K562 (cell line): ENCODE results near the gene RDH13. TPM values are rescaled to one million over a fixed set of nuclear protein-coding genes. Genes with fewer than 3 reads are reported as not detected.
A peak's percentile ranks its signal among the peaks of the same experiment; 100 is the strongest.

Experiments
- EP300 ChIP-seq: IDR thresholded peaks from 2 replicates; pipeline ENCODE4 v1.6.1; 2012; ENCODE audit warnings: low read length, improper control_type of control experiment
- GTF2B ChIP-seq: IDR thresholded peaks from 2 replicates; pipeline ENCODE4 v1.6.1; 2011; ENCODE audit not compliant: insufficient read length; ENCODE audit errors: extremely low read depth
- HIVEP1 ChIP-seq: fragments of 250-450 bp; sonication (Bioruptor Pico); IDR thresholded peaks from 2 replicates; pipeline ENCODE4 v1.4.0; 2020; ENCODE audit warnings: mild to moderate bottlenecking
- IFI16 ChIP-seq: fragments of 250-450 bp; sonication (Bioruptor Pico); IDR thresholded peaks from 2 replicates; pipeline ENCODE4 v2.1.2; 2022; ENCODE audit warnings: mild to moderate bottlenecking, inconsistent platforms
- KAT7 ChIP-seq: sonication (generic); formaldehyde crosslinking; IDR thresholded peaks from 2 replicates; pipeline ENCODE4 v1.8.0; 2022; ENCODE audit warnings: missing genetic modification reagents, mild to moderate bottlenecking, borderline replicate concordance
- LCOR ChIP-seq: sonication (generic); formaldehyde crosslinking; IDR thresholded peaks from 2 replicates; pipeline ENCODE4 v1.8.0; 2022; ENCODE audit warnings: mild to moderate bottlenecking, missing genetic modification reagents
- NFYB ChIP-seq: IDR thresholded peaks from 2 replicates; pipeline ENCODE4 v1.6.1; 2011; ENCODE audit warnings: mild to moderate bottlenecking, moderate library complexity; ENCODE audit not compliant: insufficient read length; ENCODE audit errors: extremely low read depth
- OTX1 ChIP-seq: fragments of 450-650 bp; formaldehyde crosslinking; IDR thresholded peaks from 2 replicates; pipeline ENCODE4 v1.4.0; 2022; ENCODE audit warnings: mild to moderate bottlenecking
- PCBP1 ChIP-seq: fragments of 200-400 bp; formaldehyde crosslinking; IDR thresholded peaks from 2 replicates; pipeline ENCODE4 v1.6.1; 2018; ENCODE audit warnings: mild to moderate bottlenecking, low read depth, low read length; ENCODE audit not compliant: poor library complexity, severe bottlenecking
- PPARD ChIP-seq: fragments of 250-450 bp; sonication (Bioruptor Pico); IDR thresholded peaks from 2 replicates; pipeline ENCODE4 v1.8.0; 2022; ENCODE audit warnings: inconsistent platforms, mild to moderate bottlenecking, moderate library complexity
- RBM22 ChIP-seq: fragments of 200-400 bp; formaldehyde crosslinking; IDR thresholded peaks from 2 replicates; pipeline ENCODE4 v1.6.1; 2018; ENCODE audit warnings: low read length, low read depth; ENCODE audit not compliant: poor library complexity, severe bottlenecking
- THAP12 ChIP-seq: fragments of 250-450 bp; sonication (Bioruptor Pico); IDR thresholded peaks from 2 replicates; pipeline ENCODE4 v1.9.0; 2021; ENCODE audit warnings: mild to moderate bottlenecking, inconsistent platforms
- UBTF ChIP-seq, 2 experiments: IDR thresholded peaks; 2 replicates each; pipeline ENCODE4 v1.6.1; 2012; ENCODE audit warnings: improper control_type of control experiment in 2 of 2, low read depth in 2 of 2, low read length in 2 of 2, borderline replicate concordance in 1 of 2
- ZHX1 ChIP-seq: fragments of 150-350 bp; conservative IDR thresholded peaks from 2 replicates; pipeline ENCODE4 v1.6.1; 2014; ENCODE audit warnings: low read length
- ZNF124 ChIP-seq: sonication (generic); formaldehyde crosslinking; IDR thresholded peaks from 2 replicates; pipeline ENCODE4 v1.8.1; 2022; ENCODE audit warnings: missing genetic modification reagents
- ZNF212 ChIP-seq: fragments of 450-650 bp; formaldehyde crosslinking; IDR thresholded peaks from 2 replicates; pipeline ENCODE4 v1.4.0; 2020; ENCODE audit warnings: mild to moderate bottlenecking
- ZNF511 ChIP-seq: sonication (generic); formaldehyde crosslinking; IDR thresholded peaks from 2 replicates; pipeline ENCODE4 v1.8.0; 2022; ENCODE audit warnings: mild to moderate bottlenecking, missing genetic modification reagents
- ZNF561 ChIP-seq: fragments of 450-650 bp; formaldehyde crosslinking; conservative IDR thresholded peaks from 2 replicates; pipeline ENCODE4 v1.4.0; 2020; ENCODE audit warnings: mild to moderate bottlenecking, moderate library complexity
- ZNF589 ChIP-seq: fragments of 200-800 bp; sonication (Bioruptor generic); IDR thresholded peaks from 2 replicates; pipeline ENCODE4 v1.6.1; 2016; ENCODE audit warnings: low read depth, missing genetic modification characterization, missing compliant biosample characterization
- polyA plus RNA-seq, 8 experiments: library from polyadenylated mRNA; depleted of rRNA in 4 of 8; stranded (reverse) in 5 of 8; unstranded in 3 of 8; fragments of >200 nt; fragmentation: Nextera tagmentation in 2 of 8; fragmentation: Illumina TruSeq in 1 of 8; extraction: Ambion mirVana in 2 of 8; extraction: Trizol in 1 of 8; gene quantifications; 2 replicates each; pipeline versions ENCODE4 v1.2.1 to v1.2.3, GENCODE V29; 2011 to 2014; ENCODE audit warnings: inconsistent platforms in 1 of 8, missing spikeins in 1 of 8
- total RNA-seq, 7 experiments: library from RNA; depleted of rRNA in 6 of 7; stranded (reverse); fragments of >200 nt in 6 of 7; fragmentation: Illumina TruSeq in 2 of 7; extraction: Trizol in 2 of 7; gene quantifications; 2 replicates each; pipeline versions ENCODE4 v1.2.1 to v1.2.3, GENCODE V29; 2011 to 2021; ENCODE audit warnings: low replicate concordance in 1 of 7

RDH13 gene
- total and polyA plus RNA-seq, 9 of the 15 experiments (the other 6 are each of a cell fraction or from before 2014, with no cell fraction given): 7.5 to 70.3 (median 39.5) TPM

GRCh38 chr19:55027472-55028337 lies 35.2 kb downstream of the RDH13 start (continued):
- TF ChIP-seq ZNF561 (CRISPR knock-in tag) (no peak), ZNF212 (no peak), GTF2B (no peak), KAT7 (CRISPR knock-in tag) (no peak), EP300 (no peak), PCBP1 (no peak), ZNF511 (CRISPR knock-in tag) (0 out of 2 replicates have a peak, but pooled peaks have one; percentile 34), IFI16 (no peak), PPARD (CRISPR knock-in tag) (no peak), LCOR (CRISPR knock-in tag) (0 out of 2 replicates have a peak, but pooled peaks have one; percentile 23), OTX1 (CRISPR knock-in tag) (no peak), THAP12 (CRISPR knock-in tag) (no peak), UBTF (IDR thresholded peaks at IDR 0.05; ENCODE audit: borderline replicate concordance in 1 of 2, low read depth in 2 of 2, low read length in 2 of 2) (no peak), RBM22 (no peak), ZHX1 (no peak), NFYB (no peak), ZNF124 (CRISPR knock-in tag) (no peak), HIVEP1 (no peak), ZNF589 (no peak)
